ENCODE results near the gene PEX13. TPM values are rescaled to one million over a fixed set of nuclear protein-coding genes. Genes with fewer than 3 reads are reported as not detected.
A peak's percentile ranks its signal among the peaks of the same experiment; 100 is the strongest.

The PEX13 gene
- polyA plus RNA-seq, 3 donors, result 4.1 to 5.7 (median 4.8) TPM

DNA sequence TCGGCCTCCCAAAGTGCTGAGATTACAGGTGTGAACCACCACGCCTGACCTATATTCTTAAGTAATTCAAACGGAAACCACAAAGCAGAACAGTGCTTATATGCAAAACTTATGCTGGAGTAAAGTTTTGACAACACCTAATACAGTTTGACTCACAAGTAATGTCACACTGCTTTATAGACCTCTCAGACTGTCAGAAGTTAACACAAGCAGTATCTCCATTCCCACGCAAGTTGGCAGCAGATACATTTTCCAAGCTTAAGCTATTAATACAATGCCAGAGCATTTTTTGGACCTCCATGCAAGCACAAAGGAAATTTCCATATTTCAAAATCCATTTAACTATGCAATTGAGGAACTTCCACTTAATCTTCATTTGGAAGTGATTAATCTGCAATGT is 27.1 kb downstream of the PEX13 start:
- Mint-ChIP-seq H3K4me3 (no peak overlapping the region), H3K9me3 (no peaks in the 10 kb centered on the region), H3K27me3 (ENCODE audit: low read depth in 3 of 3) (peaks cover 0 to 1% (median 0%) of the 10 kb centered on the region in 3 donors), H3K27ac (peak overlapping the region; percentile 25 to 83 (median 44)), H3K4me1 (peaks cover 21% of the 10 kb centered on the region), H3K36me3 (peaks cover 22 to 37% of the 10 kb centered on the region in 2 donors)
- no peaks in the 10 kb centered on the region for H3K9me3 ChIP-seq (replicated peaks in 1 of 2; ENCODE audit: control insufficient read depth in 1 of 2, insufficient read depth in 1 of 2, low read length in 2 of 2)
- peaks cover 21 to 45% of the 10 kb centered on the region in 2 donors for H3K36me3 ChIP-seq (replicated peaks in 1 of 2; ENCODE audit: control insufficient read depth in 1 of 2, insufficient read depth in 2 of 2, low read length in 2 of 2)
- H2AFZ ChIP-seq (ENCODE audit: insufficient read depth, low read depth, low read length, poor library complexity, severe bottlenecking), result no peak overlapping the region
- TF ChIP-seq, protein P1, sequence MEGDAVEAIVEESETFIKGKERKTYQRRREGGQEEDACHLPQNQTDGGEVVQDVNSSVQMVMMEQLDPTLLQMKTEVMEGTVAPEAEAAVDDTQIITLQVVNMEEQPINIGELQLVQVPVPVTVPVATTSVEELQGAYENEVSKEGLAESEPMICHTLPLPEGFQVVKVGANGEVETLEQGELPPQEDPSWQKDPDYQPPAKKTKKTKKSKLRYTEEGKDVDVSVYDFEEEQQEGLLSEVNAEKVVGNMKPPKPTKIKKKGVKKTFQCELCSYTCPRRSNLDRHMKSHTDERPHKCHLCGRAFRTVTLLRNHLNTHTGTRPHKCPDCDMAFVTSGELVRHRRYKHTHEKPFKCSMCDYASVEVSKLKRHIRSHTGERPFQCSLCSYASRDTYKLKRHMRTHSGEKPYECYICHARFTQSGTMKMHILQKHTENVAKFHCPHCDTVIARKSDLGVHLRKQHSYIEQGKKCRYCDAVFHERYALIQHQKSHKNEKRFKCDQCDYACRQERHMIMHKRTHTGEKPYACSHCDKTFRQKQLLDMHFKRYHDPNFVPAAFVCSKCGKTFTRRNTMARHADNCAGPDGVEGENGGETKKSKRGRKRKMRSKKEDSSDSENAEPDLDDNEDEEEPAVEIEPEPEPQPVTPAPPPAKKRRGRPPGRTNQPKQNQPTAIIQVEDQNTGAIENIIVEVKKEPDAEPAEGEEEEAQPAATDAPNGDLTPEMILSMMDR (IDR thresholded peaks at IDR 0.05), result no peak
- H3K27me3 ChIP-seq (ENCODE audit: control insufficient read depth in 2 of 2, insufficient read depth in 2 of 2, low read length in 2 of 2), result no peaks in the 10 kb centered on the region
- no peak overlapping the region for H3K4me2 ChIP-seq (replicated peaks; ENCODE audit: extremely low read depth, low read length, poor library complexity, severe bottlenecking)
- peaks cover 18 to 26% of the 10 kb centered on the region in 2 donors for H3K4me1 ChIP-seq (ENCODE audit: control insufficient read depth in 1 of 2, insufficient read depth in 2 of 2, low read length in 2 of 2)
- DNase-seq, result peak in 2 of 3 donors; percentile 16 to 75
- intact Hi-C loops (cut with micrococcal nuclease), result no loop called here
- peak overlapping the region; percentile 17 to 47 for H3K27ac ChIP-seq (ENCODE audit: low read depth in 1 of 2, low read length in 2 of 2)
- no peak overlapping the region for H3K4me3 ChIP-seq (replicated peaks in 1 of 3; ENCODE audit: low read depth in 2 of 3, low read length in 3 of 3)
- no peak overlapping the region for H3K9ac ChIP-seq (ENCODE audit: insufficient read depth, low read length, poor library complexity, severe bottlenecking)
- H4K20me1 ChIP-seq (ENCODE audit: insufficient read depth, low read length), result no peaks in the 10 kb centered on the region
- whole genome bisulfite sequencing (ENCODE audit: insufficient coverage), result 51% methylated on average over 2 of the region's 4 CpGs
- H3K79me2 ChIP-seq (ENCODE audit: insufficient read depth, low read length), result peaks cover 20% of the 10 kb centered on the region

DNA sequence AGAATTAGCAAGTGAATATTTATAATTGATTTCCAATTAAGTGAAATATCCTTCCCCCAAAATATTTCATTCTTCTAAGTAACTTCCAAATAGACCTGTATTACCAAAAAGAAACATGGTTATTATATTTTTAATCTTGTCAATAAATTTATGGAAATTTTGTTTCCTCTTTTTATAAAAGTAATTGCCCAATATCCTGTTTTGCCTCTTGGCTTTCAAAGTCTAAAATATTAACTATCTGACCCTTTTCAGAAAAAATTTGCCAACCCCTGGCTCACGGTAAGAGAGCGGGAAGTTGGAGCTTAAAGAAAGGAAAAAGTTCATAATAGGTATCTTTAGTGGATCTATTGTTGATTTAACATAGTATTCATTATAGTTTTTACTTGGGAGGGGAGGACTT is 27.7 kb downstream of the PEX13 start:
- Mint-ChIP-seq H3K27ac (peak overlapping the region; percentile 25 to 87 (median 69)), H3K27me3 (ENCODE audit: low read depth in 3 of 3) (peaks cover 0 to 1% (median 0%) of the 10 kb centered on the region in 3 donors), H3K4me3 (peak overlapping the region in 1 of 2 donors; percentile 60), H3K9me3 (no peaks in the 10 kb centered on the region), H3K4me1 (peaks cover 21% of the 10 kb centered on the region), H3K36me3 (peaks cover 21 to 42% of the 10 kb centered on the region in 2 donors)
- Histone ChIP-seq H3K36me3 (replicated peaks in 1 of 2; ENCODE audit: control insufficient read depth in 1 of 2, insufficient read depth in 2 of 2, low read length in 2 of 2) (peaks cover 26 to 51% of the 10 kb centered on the region in 2 donors), H3K4me2 (replicated peaks; ENCODE audit: extremely low read depth, low read length, poor library complexity, severe bottlenecking) (peak overlapping the region; percentile 26), H3K9ac (ENCODE audit: insufficient read depth, low read length, poor library complexity, severe bottlenecking) (no peak overlapping the region), H3K79me2 (ENCODE audit: insufficient read depth, low read length) (peaks cover 20% of the 10 kb centered on the region), H2AFZ (ENCODE audit: insufficient read depth, low read depth, low read length, poor library complexity, severe bottlenecking) (no peak overlapping the region), H4K20me1 (ENCODE audit: insufficient read depth, low read length) (no peaks in the 10 kb centered on the region), H3K4me1 (ENCODE audit: control insufficient read depth in 1 of 2, insufficient read depth in 2 of 2, low read length in 2 of 2) (peaks cover 18 to 26% of the 10 kb centered on the region in 2 donors), H3K4me3 (replicated peaks in 1 of 3; ENCODE audit: low read depth in 2 of 3, low read length in 3 of 3) (peak overlapping the region in 1 of 3 experiments; percentile 18), H3K27me3 (ENCODE audit: control insufficient read depth in 2 of 2, insufficient read depth in 2 of 2, low read length in 2 of 2) (no peaks in the 10 kb centered on the region), H3K27ac (ENCODE audit: low read depth in 1 of 2, low read length in 2 of 2) (peak overlapping the region in 1 of 2 donors; percentile 70), H3K9me3 (replicated peaks in 1 of 2; ENCODE audit: control insufficient read depth in 1 of 2, insufficient read depth in 1 of 2, low read length in 2 of 2) (no peaks in the 10 kb centered on the region)
- TF ChIP-seq, protein P1 (IDR thresholded peaks at IDR 0.05), result no peak
- WGBS (ENCODE audit: insufficient coverage), result no CpG with 5 or more reads among the region's 2 CpGs
- intact Hi-C loops (cut with micrococcal nuclease), result no loop called here
- peak in 2 of 3 donors; percentile 19 to 28 for DNase-seq

Measured in CD14-positive monocyte (primary cell).